ENCODE results near the gene TGM5. TPM values are rescaled to one million over a fixed set of nuclear protein-coding genes. Genes with fewer than 3 reads are reported as not detected.

The TGM5 gene
- total and polyA plus RNA-seq, 2 donors (not counting 1 experiment from before 2014, with no cell fraction given) = 0.42 TPM; not detected in 1

- 95% methylated on average over 7 of the region's 7 CpGs for WGBS (ENCODE audit: insufficient coverage)
- CTCF ChIA-PET = interaction anchor here (10.8 kb wide), 1 partner anchor 56 kb away, joined by 549 read pairs; the partner anchor contains the start of gene EPB42
- DNase-seq (no peak), ATAC-seq (ENCODE audit: low read depth) (no peak)
- no peak for TF ChIP-seq EZH2 (IDR thresholded peaks at IDR 0.05; ENCODE audit: borderline replicate concordance, insufficient read depth, low read depth, low read length, poor library complexity, severe bottlenecking)
- TF ChIP-seq CTCF (IDR thresholded peaks at IDR 0.05) = no peak
- Histone ChIP-seq H4K20me1 (ENCODE audit: control insufficient read depth, insufficient read depth, low read length, poor library complexity, severe bottlenecking) (no peaks in the 10 kb centered on the region), H3K9ac (ENCODE audit: low read length) (no peak overlapping the region), H3K4me2 (replicated peaks; ENCODE audit: low read depth, low read length, poor library complexity, severe bottlenecking) (no peak overlapping the region), H3K79me2 (ENCODE audit: control insufficient read depth, insufficient read depth, low read length) (no peaks in the 10 kb centered on the region), H3K27ac (ENCODE audit: low read length in 2 of 2) (no peak overlapping the region), H2AFZ (ENCODE audit: insufficient read depth, low read depth, low read length, poor library complexity, severe bottlenecking) (no peak overlapping the region), H3K36me3 (replicated peaks in 1 of 2; ENCODE audit: control extremely low read depth in 1 of 2, control insufficient read depth in 1 of 2, extremely low read depth in 1 of 2, insufficient read depth in 2 of 2, low read length in 1 of 2) (no peaks in the 10 kb centered on the region), H3K9me3 (ENCODE audit: control extremely low read depth in 1 of 3, control insufficient read depth in 2 of 3, insufficient read depth in 1 of 3, low read length in 2 of 3) (no peaks in the 10 kb centered on the region), H3K4me1 (ENCODE audit: control insufficient read depth in 2 of 2, insufficient read depth in 2 of 2, low read length in 2 of 2) (peaks cover 5 to 6% of the 10 kb centered on the region in 2 donors), H3K27me3 (replicated peaks in 1 of 4; ENCODE audit: control extremely low read depth in 1 of 4, control insufficient read depth in 3 of 4, insufficient read depth in 4 of 4, low read length in 3 of 4) (no peaks in the 10 kb centered on the region), H3K4me3 (ENCODE audit: control extremely low read depth in 1 of 5, extremely low read depth in 1 of 5, insufficient read depth in 1 of 5, low read depth in 2 of 5, low read length in 4 of 5) (no peak overlapping the region)
- no peak overlapping the region for H3K27ac Mint-ChIP-seq
- H3K4me1 Mint-ChIP-seq = peaks cover 13% of the 10 kb centered on the region
- no peak overlapping the region for H3K4me3 Mint-ChIP-seq
- no peaks in the 10 kb centered on the region for H3K27me3 Mint-ChIP-seq
- intact Hi-C loops (cut with micrococcal nuclease) = no loop called here
- no peaks in the 10 kb centered on the region for H3K9me3 Mint-ChIP-seq (ENCODE audit: insufficient read depth)
- POLR2A ChIA-PET = no interaction called here
Measured at GRCh38 chr15:43279496-43279895, 12.8 kb upstream of the TGM5 start.

GRCh38 chr15:43278869-43279268, 12.1 kb upstream of the TGM5 start:
- WGBS (ENCODE audit: insufficient coverage) = 93% methylated on average over 4 of the region's 11 CpGs
- H3K4me1 Mint-ChIP-seq = peaks cover 8% of the 10 kb centered on the region
- no peak overlapping the region for H3K4me3 Mint-ChIP-seq
- H3K9ac ChIP-seq (ENCODE audit: low read length) = no peak overlapping the region
- no peaks in the 10 kb centered on the region for H3K36me3 ChIP-seq (replicated peaks in 1 of 2; ENCODE audit: control extremely low read depth in 1 of 2, control insufficient read depth in 1 of 2, extremely low read depth in 1 of 2, insufficient read depth in 2 of 2, low read length in 1 of 2)
- no peak overlapping the region for H3K27ac Mint-ChIP-seq
- intact Hi-C loops (cut with micrococcal nuclease) = no loop called here
- ATAC-seq (ENCODE audit: low read depth) (no peak), DNase-seq (no peak)
- no peaks in the 10 kb centered on the region for H3K27me3 ChIP-seq (replicated peaks in 1 of 4; ENCODE audit: control extremely low read depth in 1 of 4, control insufficient read depth in 3 of 4, insufficient read depth in 4 of 4, low read length in 3 of 4)
- H3K9me3 Mint-ChIP-seq (ENCODE audit: insufficient read depth) = no peaks in the 10 kb centered on the region
- H3K4me3 ChIP-seq (ENCODE audit: control extremely low read depth in 1 of 5, extremely low read depth in 1 of 5, insufficient read depth in 1 of 5, low read depth in 2 of 5, low read length in 4 of 5) = no peak overlapping the region
- no peaks in the 10 kb centered on the region for H4K20me1 ChIP-seq (ENCODE audit: control insufficient read depth, insufficient read depth, low read length, poor library complexity, severe bottlenecking)
- H3K4me1 ChIP-seq (ENCODE audit: control insufficient read depth in 2 of 2, insufficient read depth in 2 of 2, low read length in 2 of 2) = peaks cover 0 to under 1% of the 10 kb centered on the region in 2 donors
- TF ChIP-seq CTCF (IDR thresholded peaks at IDR 0.05) (no peak), EZH2 (IDR thresholded peaks at IDR 0.05; ENCODE audit: borderline replicate concordance, insufficient read depth, low read depth, low read length, poor library complexity, severe bottlenecking) (no peak)
- no peaks in the 10 kb centered on the region for H3K79me2 ChIP-seq (ENCODE audit: control insufficient read depth, insufficient read depth, low read length)
- no peaks in the 10 kb centered on the region for H3K9me3 ChIP-seq (ENCODE audit: control extremely low read depth in 1 of 3, control insufficient read depth in 2 of 3, insufficient read depth in 1 of 3, low read length in 2 of 3)
- CTCF ChIA-PET = interaction anchor here (10.8 kb wide), 1 partner anchor 55 kb away, joined by 549 read pairs; the partner anchor contains the start of gene EPB42
- H3K27me3 Mint-ChIP-seq = no peaks in the 10 kb centered on the region
- no peak overlapping the region for H2AFZ ChIP-seq (ENCODE audit: insufficient read depth, low read depth, low read length, poor library complexity, severe bottlenecking)
- no peak overlapping the region for H3K27ac ChIP-seq (ENCODE audit: low read length in 2 of 2)
- POLR2A ChIA-PET = no interaction called here
- H3K4me2 ChIP-seq (replicated peaks; ENCODE audit: low read depth, low read length, poor library complexity, severe bottlenecking) = no peak overlapping the region
